ENCODE data around the gene M1AP.

DNA sequence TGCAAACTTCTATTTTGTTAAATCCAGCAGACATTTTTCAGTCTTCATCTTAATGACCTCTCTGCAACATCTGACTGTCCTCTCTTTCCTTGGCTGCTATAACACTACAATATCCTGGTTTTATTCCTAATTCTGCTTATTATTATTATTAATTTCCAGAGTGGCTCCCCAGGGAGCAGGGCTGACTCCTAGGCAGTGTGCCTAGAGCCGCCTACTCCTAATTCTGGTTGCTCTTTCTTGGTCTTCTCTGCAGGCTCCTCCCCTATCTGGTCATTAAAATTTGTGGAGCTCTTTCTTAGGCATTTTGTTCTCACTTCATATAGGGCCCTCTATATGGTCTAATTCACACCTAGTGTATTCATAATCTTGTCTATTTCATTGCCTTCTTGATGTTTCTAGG lies 105.2 kb downstream of the M1AP start:
- TF ChIP-seq CTCF (conservative IDR thresholded peaks at IDR 0.05; ENCODE audit: low read depth, low read length): no peak
- TF ChIP-seq EZH2 (IDR thresholded peaks at IDR 0.05; ENCODE audit: low read length, unreplicated experiment): no peak
- no peak for TF ChIP-seq EZH2phosphoT487 (IDR thresholded peaks at IDR 0.05; ENCODE audit: borderline replicate concordance, low read length)
